CD4-positive, alpha-beta T cell (primary cell): ENCODE results near the gene GPR160. TPM values are rescaled to one million over a fixed set of nuclear protein-coding genes. Genes with fewer than 3 reads are reported as not detected.

Source experiments
- ATAC-seq: fragments of 200-7000 bp; cut with Tn5 transposase; one replicate; pipeline ENCODE4 v1.10.0; 2022; ENCODE audit warnings: mild to moderate bottlenecking; ENCODE audit not compliant: poor library complexity
- CTCF ChIA-PET: fragments of 350-600 bp; sonication (Branson Sonifier 250); formaldehyde crosslinking; loops from one replicate; lab custom pipeline; 2021; ENCODE audit warnings: antibody characterized with exemption, inconsistent platforms; lab: Charles Lee
- POLR2A ChIA-PET: fragments of 350-600 bp; sonication (Branson Sonifier 250); formaldehyde crosslinking; loops from one replicate; lab custom pipeline; 2021; ENCODE audit warnings: antibody characterized with exemption, inconsistent platforms; lab: Charles Lee
- DNase-seq, 14 experiments: peaks; one replicate each; pipeline ENCODE4 v3.0.0-alpha.2; 2013 to 2020; ENCODE audit warnings: mixed read lengths in 2 of 14
- H3K27ac ChIP-seq, 2 donors: one replicate each; pipeline versions ENCODE4 v1.5.1 to v1.7.0; 2013; ENCODE audit warnings: low read length in 2 of 2, low read depth in 1 of 2, mild to moderate bottlenecking in 1 of 2
- H3K27me3 ChIP-seq, 2 experiments: 1 replicate in 1 of 2; 2 replicates in 1 of 2; pipeline versions ENCODE4 v1.6.1 to v1.7.0; 2013; ENCODE audit warnings: low read length in 2 of 2, control low read depth in 1 of 2, mild to moderate bottlenecking in 1 of 2, moderate library complexity in 1 of 2; ENCODE audit not compliant: insufficient read depth in 2 of 2, control insufficient read depth in 1 of 2
- H3K36me3 ChIP-seq: one replicate; pipeline ENCODE4 v1.6.1; 2013; ENCODE audit warnings: low read length, control low read depth; ENCODE audit not compliant: insufficient read depth
- H3K4me1 ChIP-seq: one replicate; pipeline ENCODE4 v1.6.1; 2013; ENCODE audit warnings: low read length, control low read depth; ENCODE audit not compliant: insufficient read depth
- H3K4me3 ChIP-seq: one replicate; pipeline ENCODE4 v1.5.1; 2013; ENCODE audit warnings: mild to moderate bottlenecking, low read length, moderate library complexity
- H3K9me3 ChIP-seq, 2 experiments: 1 replicate in 1 of 2; 2 replicates in 1 of 2; pipeline versions ENCODE4 v1.6.1 to v1.7.0; 2013; ENCODE audit warnings: low read length in 2 of 2, mild to moderate bottlenecking in 2 of 2, control low read depth in 1 of 2, moderate library complexity in 1 of 2; ENCODE audit not compliant: control insufficient read depth in 1 of 2, insufficient read depth in 1 of 2
- H3K27ac Mint-ChIP-seq: one replicate; pipeline ENCODE4 v1.8.0; 2020; ENCODE audit warnings: mixed read lengths
- H3K27me3 Mint-ChIP-seq: one replicate; pipeline ENCODE4 v1.8.0; 2021; ENCODE audit warnings: mixed read lengths
- H3K36me3 Mint-ChIP-seq: one replicate; pipeline ENCODE4 v1.8.0; 2021; ENCODE audit warnings: low read depth, mixed read lengths
- H3K4me1 Mint-ChIP-seq: one replicate; pipeline ENCODE4 v1.8.0; 2021; ENCODE audit warnings: low read depth, mixed read lengths
- H3K4me3 Mint-ChIP-seq: one replicate; pipeline ENCODE4 v1.8.0; 2020; ENCODE audit warnings: mild to moderate bottlenecking, mixed read lengths
- H3K9me3 Mint-ChIP-seq: one replicate; pipeline ENCODE4 v1.8.0; 2020; ENCODE audit warnings: mixed read lengths
- intact Hi-C, 2 experiments: fragments of 100-400 bp; cut with DNase I in 1 of 2; cut with micrococcal nuclease in 1 of 2; formaldehyde crosslinking; loops; one replicate each; pipeline versions ENCODE4 v1.15.1 to v1.9.0; 2023 to 2025; cut with DNase I, micrococcal nuclease
- total RNA-seq, 174 experiments: library from RNA in 2 of 174; stranded (reverse) in 2 of 174; gene quantifications; one replicate each; pipeline ENCODE4 v1.2.3 and lab custom pipeline; 2021 to 2026
- TF ChIP-seq, protein P1 (sequence below): fragments of 200-600 bp; IDR thresholded peaks from one replicate; pipeline ENCODE4 v1.8.0; 2022; ENCODE audit warnings: antibody characterized with exemption, mild to moderate bottlenecking

Gene GPR160
- total RNA-seq, 2 experiments from 2014 or later: 5.7 TPM

DNA sequence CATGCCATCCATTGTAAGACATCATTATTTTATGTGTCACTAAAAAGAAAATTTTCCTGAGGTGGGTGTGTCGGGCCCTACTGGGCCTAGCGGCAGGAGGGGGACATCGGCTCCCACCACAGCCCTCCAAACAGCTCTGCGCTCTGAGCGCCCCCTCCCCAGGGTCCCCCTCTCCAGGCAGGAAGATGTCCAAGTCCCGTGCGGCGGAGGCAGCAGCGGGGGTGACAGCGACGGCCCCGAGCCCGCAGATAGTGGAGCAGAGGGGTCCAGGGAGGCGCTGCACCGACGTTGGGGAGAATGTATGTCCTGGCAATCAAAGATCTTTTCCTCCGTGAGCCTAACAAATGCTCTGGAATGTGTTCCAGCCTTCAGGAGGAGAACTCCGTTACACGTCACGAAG lies 24.3 kb downstream of the GPR160 start:
- Mint-ChIP-seq H3K4me1 (peaks cover 11% of the 10 kb centered on the region), H3K27ac (no peak overlapping the region), H3K36me3 (no peaks in the 10 kb centered on the region), H3K27me3 (no peaks in the 10 kb centered on the region), H3K9me3 (no peaks in the 10 kb centered on the region), H3K4me3 (no peak overlapping the region)
- Histone ChIP-seq H3K27me3 (no peaks in the 10 kb centered on the region), H3K4me3 (no peak overlapping the region), H3K4me1 (peaks cover 4% of the 10 kb centered on the region), H3K36me3 (no peaks in the 10 kb centered on the region), H3K9me3 (peaks cover 0 to 5% of the 10 kb centered on the region in 2 experiments), H3K27ac (no peak overlapping the region)
- ATAC-seq (no peak), DNase-seq (no peak)
- TF ChIP-seq, protein P1, sequence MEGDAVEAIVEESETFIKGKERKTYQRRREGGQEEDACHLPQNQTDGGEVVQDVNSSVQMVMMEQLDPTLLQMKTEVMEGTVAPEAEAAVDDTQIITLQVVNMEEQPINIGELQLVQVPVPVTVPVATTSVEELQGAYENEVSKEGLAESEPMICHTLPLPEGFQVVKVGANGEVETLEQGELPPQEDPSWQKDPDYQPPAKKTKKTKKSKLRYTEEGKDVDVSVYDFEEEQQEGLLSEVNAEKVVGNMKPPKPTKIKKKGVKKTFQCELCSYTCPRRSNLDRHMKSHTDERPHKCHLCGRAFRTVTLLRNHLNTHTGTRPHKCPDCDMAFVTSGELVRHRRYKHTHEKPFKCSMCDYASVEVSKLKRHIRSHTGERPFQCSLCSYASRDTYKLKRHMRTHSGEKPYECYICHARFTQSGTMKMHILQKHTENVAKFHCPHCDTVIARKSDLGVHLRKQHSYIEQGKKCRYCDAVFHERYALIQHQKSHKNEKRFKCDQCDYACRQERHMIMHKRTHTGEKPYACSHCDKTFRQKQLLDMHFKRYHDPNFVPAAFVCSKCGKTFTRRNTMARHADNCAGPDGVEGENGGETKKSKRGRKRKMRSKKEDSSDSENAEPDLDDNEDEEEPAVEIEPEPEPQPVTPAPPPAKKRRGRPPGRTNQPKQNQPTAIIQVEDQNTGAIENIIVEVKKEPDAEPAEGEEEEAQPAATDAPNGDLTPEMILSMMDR: no peak
- intact Hi-C loops: no loop called here
- POLR2A ChIA-PET: interaction anchor here (0.6 kb wide), 1 partner anchor 201 kb away, joined by 3 read pairs; no protein-coding TSS in a partner anchor
- CTCF ChIA-PET: no interaction called here

DNA sequence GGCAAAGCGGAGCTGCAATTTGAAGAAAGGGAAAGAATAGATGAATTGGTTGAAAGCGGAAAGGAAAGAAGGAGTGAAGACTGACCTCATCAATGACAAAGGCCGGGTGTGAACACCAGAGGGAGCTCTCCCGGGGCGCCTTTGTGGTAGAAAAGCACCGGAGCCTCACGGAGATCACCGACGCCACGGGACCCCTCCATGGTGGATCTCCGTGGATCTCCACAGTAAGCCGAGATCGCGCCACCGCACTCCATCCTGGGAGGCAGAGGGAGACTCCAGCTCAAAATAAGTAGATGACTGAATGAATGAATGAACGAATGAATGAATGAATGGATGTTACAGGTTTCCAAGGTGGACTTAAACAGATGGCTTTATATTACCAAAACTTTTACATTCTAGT lies 25.0 kb downstream of the GPR160 start:
- DNase-seq (no peak), ATAC-seq (no peak)
- ChIA-PET CTCF (no interaction called here), POLR2A (interaction anchor here (0.6 kb wide), 1 partner anchor 201 kb away, joined by 3 read pairs; no protein-coding TSS in a partner anchor)
- H3K9me3 Mint-ChIP-seq: no peaks in the 10 kb centered on the region
- Histone ChIP-seq H3K27me3 (no peaks in the 10 kb centered on the region), H3K4me3 (no peak overlapping the region), H3K27ac (no peak overlapping the region), H3K4me1 (peaks cover 4% of the 10 kb centered on the region), H3K36me3 (no peaks in the 10 kb centered on the region), H3K9me3 (peaks cover 0 to 5% of the 10 kb centered on the region in 2 experiments)
- no peaks in the 10 kb centered on the region for H3K36me3 Mint-ChIP-seq
- TF ChIP-seq, protein P1: no peak
- intact Hi-C loops: no loop called here
- peaks cover 8% of the 10 kb centered on the region for H3K4me1 Mint-ChIP-seq
- H3K27me3 Mint-ChIP-seq: no peaks in the 10 kb centered on the region
- no peak overlapping the region for H3K4me3 Mint-ChIP-seq
- H3K27ac Mint-ChIP-seq: no peak overlapping the region

DNA sequence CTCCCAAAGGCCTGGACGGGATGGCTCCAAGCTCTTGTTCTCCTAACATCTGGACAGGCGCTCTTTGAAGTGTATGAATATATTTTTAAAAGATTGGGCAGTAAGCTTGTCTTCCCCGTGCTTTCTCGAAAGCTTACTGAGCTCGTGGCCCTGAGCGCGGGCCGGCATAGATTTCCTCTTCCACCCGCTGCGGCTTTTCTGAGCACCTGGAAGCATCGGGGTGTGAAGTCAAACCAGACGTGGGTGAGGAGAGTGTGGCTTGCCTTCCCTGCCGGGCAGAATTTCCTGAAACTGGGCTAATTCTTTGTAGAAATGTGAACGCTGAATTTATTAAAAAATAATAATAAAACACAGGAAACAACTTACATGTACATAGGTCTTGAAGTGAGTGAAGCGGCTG lies 25.9 kb downstream of the GPR160 start:
- POLR2A ChIA-PET: no interaction called here
- no peak overlapping the region for H3K27ac Mint-ChIP-seq
- H3K36me3 ChIP-seq: no peaks in the 10 kb centered on the region
- CTCF ChIA-PET: no interaction called here
- DNase-seq (no peak), ATAC-seq (no peak)
- H3K4me1 ChIP-seq: no peaks in the 10 kb centered on the region
- TF ChIP-seq, protein P1: no peak
- no peaks in the 10 kb centered on the region for H3K4me1 Mint-ChIP-seq
- no peak overlapping the region for H3K27ac ChIP-seq
- H3K4me3 ChIP-seq: no peak overlapping the region
- H3K9me3 ChIP-seq: peaks cover 0 to 5% of the 10 kb centered on the region in 2 experiments
- H3K4me3 Mint-ChIP-seq: no peak overlapping the region
- H3K36me3 Mint-ChIP-seq: no peaks in the 10 kb centered on the region
- intact Hi-C loops: no loop called here
- H3K9me3 Mint-ChIP-seq: no peaks in the 10 kb centered on the region
- H3K27me3 Mint-ChIP-seq: no peaks in the 10 kb centered on the region
- no peaks in the 10 kb centered on the region for H3K27me3 ChIP-seq
